Vagina (tissue), 2 donors: ENCODE data around the gene PECR. TPM values are rescaled to one million over a fixed set of nuclear protein-coding genes. Genes with fewer than 3 reads are reported as not detected.

Source experiments
- DNase-seq, 2 donors: peaks; one replicate each; pipeline ENCODE4 v3.0.0-alpha.2; 2017; ENCODE audit errors: extremely low spot score in 2 of 2
- H3K27ac ChIP-seq: fragments of 200-600 bp; sonication (generic); one replicate; pipeline ENCODE4 v1.5.1; 2019
- H3K27me3 ChIP-seq: fragments of 200-600 bp; sonication (generic); one replicate; pipeline ENCODE4 v1.5.1; 2019
- H3K36me3 ChIP-seq, 2 donors: fragments of 200-600 bp; sonication (generic); one replicate each; pipeline ENCODE4 v1.5.1; 2017 to 2019
- H3K4me1 ChIP-seq: fragments of 200-600 bp; sonication (generic); one replicate; pipeline ENCODE4 v1.5.1; 2019
- H3K4me3 ChIP-seq, 2 donors: fragments of 200-600 bp; sonication (generic); 1 replicate in 1 of 2; 2 replicates in 1 of 2; pipeline ENCODE4 v1.5.1; 2016 to 2019
- H3K9me3 ChIP-seq: fragments of 200-600 bp; sonication (generic); one replicate; pipeline ENCODE4 v1.5.1; 2019
- CTCF ChIP-seq, 3 experiments: fragments of 450-650 bp in 2 of 3; fragments of 200-600 bp in 1 of 3; sonication (generic) in 1 of 3; IDR thresholded peaks; one replicate each; pipeline ENCODE4 v1.5.1; 2017 to 2019; ENCODE audit warnings: antibody characterized with exemption in 3 of 3, mild to moderate bottlenecking in 2 of 3, moderate library complexity in 2 of 3
- POLR2A ChIP-seq, 2 donors: fragments of 450-650 bp; IDR thresholded peaks; one replicate each; pipeline ENCODE4 v1.6.1; 2017; ENCODE audit warnings: antibody characterized with exemption in 2 of 2, mild to moderate bottlenecking in 2 of 2, moderate library complexity in 2 of 2
- POLR2AphosphoS5 ChIP-seq, 2 donors: sonication (generic); formaldehyde crosslinking; IDR thresholded peaks; one replicate each; pipeline ENCODE4 v1.9.0; 2017; ENCODE audit warnings: antibody characterized with exemption in 2 of 2, mild to moderate bottlenecking in 2 of 2, low read depth in 1 of 2; ENCODE audit not compliant: insufficient read depth in 1 of 2
- intact Hi-C: fragments of 100-400 bp; cut with DNase I; formaldehyde crosslinking; loops from one replicate; pipeline ENCODE4 v1.15.1; 2023
- total RNA-seq: library from RNA; depleted of rRNA; stranded (reverse); fragments of >200 nt; gene quantifications from one replicate; pipeline ENCODE4 v1.2.3, GENCODE V29; 2016

The PECR gene
- total RNA-seq, 1 donor from 2014 or later = 13.0 TPM

GRCh38 chr2:216098421-216099334 is 17.1 kb upstream of the PECR start:
- TF ChIP-seq CTCF (IDR thresholded peaks at IDR 0.05) (no peak), POLR2A (IDR thresholded peaks at IDR 0.05) (no peak), POLR2AphosphoS5 (IDR thresholded peaks at IDR 0.05; ENCODE audit: insufficient read depth in 1 of 2, low read depth in 1 of 2) (no peak)
- no peaks in the 10 kb centered on the region for H3K4me1 ChIP-seq
- intact Hi-C loops = no loop called here
- no peaks in the 10 kb centered on the region for H3K9me3 ChIP-seq
- no peaks in the 10 kb centered on the region for H3K36me3 ChIP-seq
- H3K27me3 ChIP-seq = no peaks in the 10 kb centered on the region
- H3K4me3 ChIP-seq = no peak overlapping the region
- DNase-seq = no peak
- no peak overlapping the region for H3K27ac ChIP-seq

GRCh38 chr2:216094701-216095100 is 13.1 kb upstream of the PECR start:
- H3K36me3 ChIP-seq = no peaks in the 10 kb centered on the region
- no peak overlapping the region for H3K27ac ChIP-seq
- H3K4me1 ChIP-seq = no peaks in the 10 kb centered on the region
- no peaks in the 10 kb centered on the region for H3K27me3 ChIP-seq
- TF ChIP-seq POLR2AphosphoS5 (IDR thresholded peaks at IDR 0.05; ENCODE audit: insufficient read depth in 1 of 2, low read depth in 1 of 2) = no peak
- TF ChIP-seq POLR2A (IDR thresholded peaks at IDR 0.05) = no peak
- TF ChIP-seq CTCF (IDR thresholded peaks at IDR 0.05) = no peak
- intact Hi-C loops = no loop called here
- no peak for DNase-seq
- H3K4me3 ChIP-seq = no peak overlapping the region
- H3K9me3 ChIP-seq = no peaks in the 10 kb centered on the region

- Histone ChIP-seq H3K27ac (no peak overlapping the region), H3K27me3 (no peaks in the 10 kb centered on the region), H3K4me3 (no peak overlapping the region), H3K36me3 (no peaks in the 10 kb centered on the region), H3K4me1 (no peaks in the 10 kb centered on the region), H3K9me3 (no peaks in the 10 kb centered on the region)
- intact Hi-C loops = no loop called here
- no peak for TF ChIP-seq CTCF (IDR thresholded peaks at IDR 0.05)
- no peak for TF ChIP-seq POLR2A (IDR thresholded peaks at IDR 0.05)
- TF ChIP-seq POLR2AphosphoS5 (IDR thresholded peaks at IDR 0.05; ENCODE audit: insufficient read depth in 1 of 2, low read depth in 1 of 2) = no peak
- DNase-seq = no peak
Measured at GRCh38 chr2:216092646-216093045, 11.0 kb upstream of the PECR start.

- DNase-seq = no peak
- Histone ChIP-seq H3K36me3 (no peaks in the 10 kb centered on the region), H3K4me1 (no peaks in the 10 kb centered on the region), H3K27ac (no peak overlapping the region), H3K9me3 (no peaks in the 10 kb centered on the region), H3K27me3 (no peaks in the 10 kb centered on the region), H3K4me3 (no peak overlapping the region)
- intact Hi-C loops = no loop called here
- TF ChIP-seq POLR2A (IDR thresholded peaks at IDR 0.05) (no peak), POLR2AphosphoS5 (IDR thresholded peaks at IDR 0.05; ENCODE audit: insufficient read depth in 1 of 2, low read depth in 1 of 2) (no peak), CTCF (IDR thresholded peaks at IDR 0.05) (no peak)
Measured at GRCh38 chr2:216090369-216090786, 8.8 kb upstream of the PECR start.
